Activated T-cell treated with anti-CD3 and anti-CD28 coated beads for 48 hours (primary cell): ENCODE results near the gene FITM1.
A peak's percentile ranks its signal among the peaks of the same experiment; 100 is the strongest.

Experiments
- DNase-seq: peaks from one replicate; pipeline ENCODE4 v3.0.0-alpha.2; 2020; ENCODE audit warnings: low read depth

FITM1 gene

GRCh38 chr14:24139272-24139934 is 8.9 kb downstream of the FITM1 start:
- no peak for DNase-seq

- peak; percentile 99 for DNase-seq
These were observed 10.8 kb downstream of the FITM1 start, which contains the start of gene EMC9 for GRCh38 chr14:24141097-24141880. Gene EMC9, minus strand, starts transcription at chr14:24141591. Its CDS starts 287 bp downstream, at chr14:24141304.

GRCh38 chr14:24143511-24143910 is 13.1 kb downstream of the FITM1 start:
- no peak for DNase-seq

- DNase-seq, result no peak
These were observed 14.0 kb downstream of the FITM1 start for GRCh38 chr14:24144451-24144850.

GRCh38 chr14:24145219-24145618 is 14.8 kb downstream of the FITM1 start:
- DNase-seq, result no peak

GRCh38 chr14:24145690-24146452 is 15.4 kb downstream of the FITM1 start:
- no peak for DNase-seq

- peak; percentile 89 for DNase-seq
These were observed 16.1 kb downstream of the FITM1 start, which contains the start of gene PSME2 for GRCh38 chr14:24146453-24146977. Gene PSME2, minus strand, starts transcription at chr14:24146610. Its CDS starts 29 bp downstream, at chr14:24146581.

GRCh38 chr14:24146978-24147760 is 16.7 kb downstream of the FITM1 start, which contains the start of gene RNF31:
Gene RNF31, plus strand, starts transcription at chr14:24147498. Its CDS starts 201 bp downstream, at chr14:24147699.
- DNase-seq, result peak; percentile 97

GRCh38 chr14:24147761-24148428 is 17.4 kb downstream of the FITM1 start:
- DNase-seq, result no peak

- no peak for DNase-seq
These were observed 19.0 kb downstream of the FITM1 start for GRCh38 chr14:24149302-24149969.

- no peak for DNase-seq
These were observed 19.6 kb downstream of the FITM1 start for GRCh38 chr14:24150061-24150460.

- DNase-seq, result no peak
These were observed 20.1 kb downstream of the FITM1 start for GRCh38 chr14:24150567-24150966.

- DNase-seq, result no peak
These were observed 20.5 kb downstream of the FITM1 start for GRCh38 chr14:24150993-24151392.

GRCh38 chr14:24151404-24152080 is 21.1 kb downstream of the FITM1 start:
- DNase-seq, result no peak

- DNase-seq, result no peak
These were observed 24.6 kb downstream of the FITM1 start for GRCh38 chr14:24155100-24155499.

- DNase-seq, result no peak
These were observed 26.4 kb downstream of the FITM1 start for GRCh38 chr14:24156840-24157239.

- DNase-seq, result no peak
These were observed 26.9 kb downstream of the FITM1 start for GRCh38 chr14:24157331-24157730.

GRCh38 chr14:24159777-24160498 is 29.5 kb downstream of the FITM1 start:
- DNase-seq, result no peak

GRCh38 chr14:24160499-24160849 is 30.0 kb downstream of the FITM1 start:
- no peak for DNase-seq
